PFSK-1 (cell line): Measurements from ENCODE around the gene POC1A.

Source experiments
- FOXP2 ChIP-seq: optimal IDR thresholded peaks from 2 replicates; pipeline ENCODE3; 2011; ENCODE audit warnings: borderline replicate concordance, control low read depth, inconsistent platforms; ENCODE audit not compliant: insufficient read depth; ENCODE audit errors: extremely low read length, extremely low read depth
- POLR2AphosphoS5 ChIP-seq: IDR thresholded peaks from 2 replicates; pipeline ENCODE4 v1.6.1; 2012; ENCODE audit warnings: low read depth, mild to moderate bottlenecking, control low read depth, low read length, moderate library complexity
- REST ChIP-seq, 2 experiments: IDR thresholded peaks; 2 replicates each; pipeline versions ENCODE4 v1.6.1 to v1.8.0; 2011 to 2012; ENCODE audit warnings: low read depth in 2 of 2, low read length in 2 of 2, control low read depth in 1 of 2, inconsistent platforms in 1 of 2, mild to moderate bottlenecking in 1 of 2, moderate library complexity in 1 of 2; ENCODE audit not compliant: insufficient read depth in 1 of 2
- SIN3A ChIP-seq: IDR thresholded peaks from 2 replicates; pipeline ENCODE4 v1.6.1; 2012; ENCODE audit warnings: mild to moderate bottlenecking, low read length, moderate library complexity, borderline replicate concordance; ENCODE audit not compliant: insufficient read depth
- TAF1 ChIP-seq: IDR thresholded peaks from 2 replicates; pipeline ENCODE4 v1.6.1; 2012; ENCODE audit warnings: low read length, control low read depth, borderline replicate concordance; ENCODE audit not compliant: insufficient read depth

POC1A gene

GRCh38 chr3:52094571-52095485 is 59.4 kb downstream of the POC1A start:
- no peak for TF ChIP-seq FOXP2

- no peak for TF ChIP-seq REST (IDR thresholded peaks at IDR 0.05; ENCODE audit: insufficient read depth in 1 of 2, low read depth in 2 of 2, low read length in 2 of 2)
- no peak for TF ChIP-seq FOXP2
- no peak for TF ChIP-seq POLR2AphosphoS5
- TF ChIP-seq TAF1, result no peak
- TF ChIP-seq SIN3A, result no peak
Measured at GRCh38 chr3:52093756-52094545, 60.3 kb downstream of the POC1A start.

- TF ChIP-seq POLR2AphosphoS5 (no peak), TAF1 (no peak), SIN3A (no peak), REST (IDR thresholded peaks at IDR 0.05; ENCODE audit: insufficient read depth in 1 of 2, low read depth in 2 of 2, low read length in 2 of 2) (no peak), FOXP2 (no peak)
Measured at GRCh38 chr3:52092891-52093290, 61.3 kb downstream of the POC1A start.

GRCh38 chr3:52092271-52092660 is 62.0 kb downstream of the POC1A start:
- TF ChIP-seq SIN3A, result no peak
- no peak for TF ChIP-seq POLR2AphosphoS5

GRCh38 chr3:52091586-52092270 is 62.5 kb downstream of the POC1A start:
- TF ChIP-seq SIN3A (no peak), FOXP2 (no peak), REST (IDR thresholded peaks at IDR 0.05; ENCODE audit: insufficient read depth in 1 of 2, low read depth in 2 of 2, low read length in 2 of 2) (no peak), POLR2AphosphoS5 (no peak), TAF1 (no peak)

GRCh38 chr3:52090933-52091468 is 63.2 kb downstream of the POC1A start:
- TF ChIP-seq SIN3A (no peak), REST (IDR thresholded peaks at IDR 0.05; ENCODE audit: insufficient read depth in 1 of 2, low read depth in 2 of 2, low read length in 2 of 2) (no peak), TAF1 (no peak), FOXP2 (no peak), POLR2AphosphoS5 (no peak)
